HG03060 (cell line): ENCODE measurements around the gene THBD.

Source experiments
- ATAC-seq: cut with Tn5 transposase; IDR thresholded peaks from one replicate; pipeline ENCODE4 v1.9.1; 2021; ENCODE audit warnings: low read depth, moderate number of reproducible peaks; ENCODE audit not compliant: unreplicated experiment

THBD gene

DNA sequence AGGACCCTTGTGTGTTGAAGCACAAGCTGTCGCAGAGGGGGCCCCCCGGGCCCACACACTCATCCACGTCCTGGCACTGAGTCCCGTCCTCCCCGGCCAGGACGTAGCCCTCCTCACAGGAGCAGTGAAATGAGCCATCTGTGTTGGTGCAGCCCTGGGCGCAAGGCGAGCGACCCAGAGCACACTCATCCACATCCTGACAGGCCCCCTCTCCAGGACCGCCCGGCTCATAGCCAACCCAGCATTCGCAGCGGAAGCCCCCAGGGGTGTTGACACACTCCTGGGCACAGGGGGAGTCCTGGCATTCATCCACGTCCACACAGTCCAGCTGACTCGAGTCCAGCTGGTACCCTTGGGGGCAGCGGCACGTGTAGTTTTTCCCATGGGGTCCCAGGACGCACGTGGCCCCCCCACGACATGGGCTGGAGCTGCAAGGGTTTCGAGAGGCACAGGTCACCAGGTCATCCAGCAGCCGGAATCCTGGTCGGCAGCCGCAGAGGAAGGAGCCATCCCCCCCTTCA is 35.4 kb upstream of the THBD start:
- no peak for ATAC-seq

DNA sequence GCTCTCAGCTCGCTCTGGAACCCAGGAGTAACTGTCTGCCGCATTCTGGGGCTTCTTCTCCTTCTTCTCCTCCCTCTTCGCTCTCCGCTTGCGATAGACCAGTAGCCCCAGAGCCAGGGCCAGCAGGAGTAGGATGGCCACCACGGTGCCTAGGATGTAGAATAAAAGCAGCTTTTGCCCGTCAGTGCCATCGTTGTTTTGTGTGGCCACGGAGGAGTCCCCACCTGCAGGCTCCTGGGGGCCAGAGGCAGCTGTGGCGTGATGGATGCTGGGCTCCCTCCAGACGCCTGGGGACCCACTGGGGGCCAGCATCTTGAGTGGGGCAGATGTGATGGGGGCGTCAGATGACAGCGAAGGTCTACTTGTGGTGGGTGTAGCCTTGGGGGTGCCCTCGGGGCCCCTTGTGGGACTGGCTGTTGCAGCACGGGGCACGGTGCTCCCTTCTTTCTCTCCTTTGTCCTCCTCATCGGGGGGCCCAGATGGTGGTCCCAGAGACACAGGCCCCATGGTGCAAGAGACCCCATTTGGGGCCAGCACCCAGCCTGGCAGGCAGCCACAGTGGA is 34.9 kb upstream of the THBD start:
- ATAC-seq, result no peak

DNA sequence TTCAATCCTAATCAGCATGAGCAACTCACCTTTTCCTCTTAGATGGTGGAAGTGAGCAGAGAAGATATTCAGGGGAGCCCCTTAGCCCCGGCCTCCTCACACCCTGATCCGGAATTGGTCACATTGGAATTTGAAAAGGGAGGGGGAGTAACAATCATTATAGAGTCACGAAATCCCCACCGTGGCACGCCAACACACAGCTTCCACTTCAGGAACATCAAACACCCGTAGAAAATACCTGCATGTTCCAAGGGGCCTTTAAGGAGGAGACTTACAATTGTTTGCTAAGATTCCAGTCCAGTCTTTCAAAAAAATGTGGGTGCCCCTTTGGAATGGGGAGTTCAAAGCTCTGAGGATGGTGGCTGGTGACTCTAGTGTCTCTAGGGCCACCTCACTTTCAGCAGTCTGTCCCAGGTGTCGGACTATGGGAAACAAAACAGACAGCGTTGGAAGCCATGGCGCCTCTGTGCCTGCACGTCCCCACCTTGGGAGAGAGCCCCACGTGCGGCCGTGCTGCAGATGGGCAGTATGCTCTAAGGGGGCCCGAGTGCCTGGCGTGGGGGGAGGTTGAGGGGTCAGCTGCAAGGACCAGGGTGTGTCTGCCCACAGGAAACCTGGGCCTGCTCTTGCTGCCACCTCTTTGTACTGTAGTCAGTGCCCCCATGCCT is 34.2 kb upstream of the THBD start:
- no peak for ATAC-seq

DNA sequence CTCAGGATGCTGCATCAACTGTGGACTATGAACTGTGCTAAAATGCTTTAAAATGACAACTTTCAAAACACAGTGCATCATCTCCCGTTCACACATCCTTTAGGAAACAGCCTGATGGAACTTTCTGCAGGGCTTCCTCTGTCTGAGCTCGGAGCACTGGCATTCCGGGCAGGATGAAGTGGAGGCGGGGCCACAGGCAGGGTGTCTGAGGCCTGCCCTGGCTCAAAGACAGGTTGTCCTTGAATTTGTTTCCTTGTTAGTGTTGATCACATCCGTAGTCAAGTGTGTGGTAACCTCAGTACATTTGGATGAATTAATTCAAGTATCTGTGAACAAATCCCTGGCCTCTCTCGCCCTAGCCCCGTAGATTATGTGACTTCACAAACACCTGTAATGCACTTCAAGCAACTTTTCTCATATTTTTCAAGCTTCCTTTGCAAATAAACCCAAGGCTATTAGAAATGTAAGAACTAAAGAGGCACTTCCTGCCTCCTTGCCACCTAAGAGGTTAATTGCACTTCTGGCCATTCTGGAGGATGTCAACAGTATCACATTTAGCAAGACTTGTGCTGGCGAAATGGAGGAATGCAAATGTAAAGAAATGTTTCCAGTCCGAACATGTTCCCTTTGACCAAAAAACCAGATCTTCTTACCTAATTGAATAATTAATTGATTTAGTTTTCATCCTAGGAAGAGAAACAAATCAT is 33.5 kb upstream of the THBD start:
- no peak for ATAC-seq

DNA sequence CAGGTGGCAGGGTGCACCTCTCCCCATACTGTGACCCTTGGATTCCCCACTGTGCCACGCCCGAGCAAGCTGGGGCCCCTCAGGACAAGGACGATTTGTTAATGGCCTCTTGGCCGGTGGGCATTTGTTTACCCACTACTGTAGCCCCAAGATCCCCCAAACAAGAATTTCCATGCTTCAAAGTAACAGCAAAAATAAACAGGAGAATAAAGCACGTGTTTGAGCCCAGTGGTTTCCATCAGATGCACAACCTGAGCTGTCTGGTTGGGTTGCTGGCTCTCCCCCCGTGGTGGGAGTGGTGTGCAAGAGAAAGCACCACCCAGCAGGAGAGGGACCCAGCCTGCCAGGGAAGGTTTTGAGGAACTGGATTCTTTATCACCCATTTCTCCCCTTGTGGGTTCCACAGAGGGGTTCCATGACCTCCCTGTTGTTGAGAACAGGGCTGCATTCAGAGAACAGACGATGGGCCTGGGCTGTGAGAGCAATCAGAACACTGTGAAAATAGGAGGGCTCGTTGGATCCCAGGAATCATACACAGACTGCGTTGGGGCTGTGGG is 31.9 kb upstream of the THBD start:
- no peak for ATAC-seq

DNA sequence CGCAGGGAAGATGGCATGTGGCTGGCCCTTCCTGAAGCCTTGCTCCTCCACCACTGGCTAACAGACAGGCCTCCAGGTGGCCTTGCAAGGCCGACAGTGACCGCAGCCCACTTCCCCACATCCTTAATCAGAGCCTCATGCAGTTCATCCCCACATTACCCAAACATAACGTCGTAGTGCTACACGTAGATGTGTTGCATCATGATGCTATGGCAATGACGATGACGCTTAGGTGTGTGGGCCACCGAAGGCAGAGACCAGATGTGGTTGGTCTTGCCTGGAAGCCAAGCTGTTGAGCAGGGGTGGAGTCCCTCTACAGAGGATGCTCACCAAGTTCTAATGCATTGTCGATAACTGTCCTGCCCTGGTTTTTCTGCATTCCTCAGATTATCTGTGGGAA is 31.0 kb upstream of the THBD start:
- ATAC-seq, result no peak

DNA sequence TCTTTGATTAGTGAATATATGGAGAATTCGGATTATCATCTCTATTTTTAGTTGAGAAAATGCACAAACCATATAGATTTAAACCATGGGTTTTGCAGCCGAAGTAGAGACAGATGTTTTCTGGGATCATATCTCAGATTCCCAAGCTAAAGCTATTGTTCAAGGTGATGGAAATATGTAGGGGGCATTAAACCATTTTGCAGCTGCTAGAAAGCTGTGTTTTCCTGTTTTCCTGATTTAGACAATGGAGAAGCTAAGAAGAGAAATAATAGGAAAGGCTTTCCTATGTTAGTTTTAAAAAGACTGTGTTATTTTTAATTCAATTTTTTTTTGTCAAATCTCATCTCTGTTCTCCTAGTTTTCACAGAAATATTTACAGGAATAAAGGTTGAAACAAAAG is 30.5 kb upstream of the THBD start:
- ATAC-seq, result no peak

DNA sequence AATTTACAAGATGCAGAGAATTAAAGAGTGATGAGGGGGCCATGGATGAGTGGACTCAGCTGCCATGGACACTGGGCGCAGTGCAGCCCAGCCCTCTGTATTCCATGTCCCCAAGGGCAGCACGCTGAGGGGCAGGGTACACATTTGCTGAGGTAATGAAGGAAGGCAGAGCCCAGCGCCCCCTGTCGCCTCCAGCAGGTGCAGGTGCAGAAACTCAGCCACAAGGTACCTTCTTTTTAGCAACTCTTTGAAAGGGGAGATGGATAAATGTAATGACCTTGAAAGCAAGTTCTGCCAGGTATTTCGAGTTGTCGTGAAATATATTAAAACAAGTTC is 29.5 kb upstream of the THBD start:
- no peak for ATAC-seq

DNA sequence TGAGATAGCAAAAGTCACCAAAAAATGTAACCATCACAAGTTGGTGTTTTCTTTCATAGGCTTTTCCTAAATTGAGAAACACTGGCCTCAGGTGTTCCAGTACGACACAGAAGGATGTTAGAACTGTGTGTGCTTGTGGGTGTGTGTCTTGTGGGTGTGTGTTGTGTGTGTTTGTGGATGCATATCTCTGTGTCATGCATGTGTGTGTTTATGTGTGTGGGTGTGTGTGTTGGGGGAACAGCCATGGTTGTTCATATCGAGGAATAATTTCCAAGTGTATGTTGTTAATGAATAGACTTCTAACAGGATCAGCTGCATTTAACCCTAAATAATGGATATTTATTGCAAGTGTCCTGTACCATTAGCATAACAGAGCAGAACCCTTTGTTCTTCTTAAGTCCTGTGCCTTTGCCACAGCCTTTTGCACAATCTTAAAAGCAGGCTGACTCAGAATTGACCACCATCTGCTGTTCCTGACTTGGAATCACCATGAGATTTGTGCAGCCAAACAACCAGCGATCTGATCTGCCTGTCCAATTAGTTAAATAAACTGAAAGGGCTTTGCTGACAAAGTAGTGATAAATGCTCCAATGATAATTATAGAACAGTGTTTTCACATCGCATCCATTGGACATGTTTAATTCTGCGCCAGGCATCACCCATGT is 29.0 kb upstream of the THBD start:
- no peak for ATAC-seq

DNA sequence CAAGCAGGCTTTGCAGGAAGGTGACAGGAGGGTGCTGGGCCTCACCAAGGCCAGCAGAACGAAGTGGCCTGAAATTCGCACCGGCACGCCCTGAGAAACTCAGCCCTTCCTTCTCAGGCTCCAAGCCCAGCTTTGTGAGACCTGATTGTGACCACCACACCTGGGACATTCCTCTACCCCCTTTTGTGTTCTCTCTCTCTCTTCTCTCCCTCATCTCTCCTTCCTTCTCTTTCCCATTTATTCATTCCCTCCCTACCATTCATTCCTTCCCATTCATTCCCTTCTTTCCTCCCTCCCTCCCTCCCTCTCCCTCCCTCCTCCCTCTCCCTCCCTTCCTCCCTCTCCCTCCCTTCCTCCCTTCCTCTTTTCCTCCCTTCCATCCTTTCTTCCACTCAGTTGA is 27.8 kb upstream of the THBD start:
- no peak for ATAC-seq

DNA sequence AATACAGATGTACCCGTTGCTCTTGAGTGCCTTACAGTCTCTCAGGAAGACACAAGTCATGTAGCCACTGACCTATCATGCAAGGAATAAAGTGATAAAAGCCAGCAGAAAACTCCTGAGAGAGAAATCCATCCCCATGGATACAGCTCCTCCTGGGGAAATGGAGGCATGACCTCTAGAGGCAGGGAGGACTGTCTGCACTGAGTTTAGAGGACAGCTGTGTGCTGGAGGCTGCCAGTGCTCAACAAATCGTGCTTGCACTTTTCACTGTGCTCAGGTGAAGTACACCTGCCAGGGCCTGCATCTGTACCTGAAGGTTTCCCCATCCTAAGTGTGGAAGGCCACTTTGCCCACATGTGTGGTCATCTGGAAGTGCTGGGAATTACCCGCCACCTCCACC is 24.6 kb upstream of the THBD start:
- no peak for ATAC-seq

DNA sequence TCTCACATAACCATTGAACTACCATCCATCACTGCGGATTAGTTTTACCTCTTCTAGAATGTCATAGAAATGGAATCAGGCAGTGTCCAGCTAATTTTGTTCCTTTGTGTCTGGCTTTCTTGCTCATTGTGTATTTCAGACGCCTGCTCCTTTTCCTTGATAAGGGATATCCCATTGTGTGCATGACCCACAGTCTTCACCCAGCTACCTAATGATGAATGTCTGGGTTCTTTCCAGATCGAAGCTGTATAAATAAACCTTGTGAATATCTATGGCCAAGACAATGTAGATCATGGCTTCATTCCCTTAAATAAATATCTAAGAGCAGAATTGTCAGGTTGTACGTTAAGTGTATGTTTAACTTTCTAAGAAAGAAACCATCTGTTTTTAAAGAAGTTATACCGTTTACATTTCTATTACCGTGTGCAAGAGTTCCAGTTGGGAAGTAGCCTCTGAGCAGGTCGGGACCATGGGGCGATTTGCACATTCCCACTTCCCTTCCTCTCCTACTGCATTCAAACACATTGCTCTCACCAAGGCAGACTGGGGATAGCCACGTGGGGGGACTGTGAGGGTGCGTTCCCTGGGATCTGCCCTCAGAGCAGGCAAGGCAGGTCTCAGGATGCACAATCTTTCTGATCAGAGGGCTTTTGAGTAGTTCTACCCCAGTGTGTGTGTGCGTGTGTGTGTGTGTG is 23.6 kb upstream of the THBD start:
- no peak for ATAC-seq

DNA sequence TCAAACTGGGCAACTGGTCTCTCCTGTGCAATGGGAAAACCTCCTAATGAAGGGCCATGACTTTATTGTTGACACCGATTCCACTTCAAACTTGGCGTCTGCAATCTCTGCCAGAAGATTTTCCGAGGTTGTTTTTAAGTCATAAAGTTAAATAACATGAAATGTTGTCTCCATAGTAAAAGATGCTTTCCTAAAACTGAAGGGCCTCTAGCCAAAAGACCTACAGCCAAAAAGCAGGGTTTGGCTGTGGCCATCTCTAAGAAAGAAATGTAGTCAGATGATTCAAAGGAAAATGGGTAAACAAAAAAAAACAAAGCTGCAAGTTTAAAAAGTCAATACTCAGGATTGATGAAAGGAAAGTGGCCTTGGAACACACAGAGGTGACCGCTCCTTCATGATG is 22.5 kb upstream of the THBD start:
- ATAC-seq, result no peak

DNA sequence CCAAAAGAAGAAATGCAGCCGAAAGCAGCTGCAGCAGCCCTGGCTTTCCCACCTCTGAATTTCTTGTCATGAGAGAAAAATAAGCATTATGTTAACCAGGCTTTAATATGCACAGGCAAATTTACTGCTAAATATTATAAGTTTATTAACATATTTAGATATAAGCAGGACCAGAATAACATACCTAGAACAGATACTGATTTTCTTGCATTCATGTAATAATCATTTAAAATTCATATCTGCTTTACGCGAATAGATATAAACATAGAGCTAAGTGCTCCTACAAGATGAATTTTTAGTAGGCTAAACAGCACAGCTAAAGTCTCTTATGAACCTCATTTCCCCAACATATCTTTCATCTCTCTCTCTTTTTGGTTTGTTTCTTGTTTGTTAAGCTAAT is 21.9 kb upstream of the THBD start:
- ATAC-seq, result no peak

DNA sequence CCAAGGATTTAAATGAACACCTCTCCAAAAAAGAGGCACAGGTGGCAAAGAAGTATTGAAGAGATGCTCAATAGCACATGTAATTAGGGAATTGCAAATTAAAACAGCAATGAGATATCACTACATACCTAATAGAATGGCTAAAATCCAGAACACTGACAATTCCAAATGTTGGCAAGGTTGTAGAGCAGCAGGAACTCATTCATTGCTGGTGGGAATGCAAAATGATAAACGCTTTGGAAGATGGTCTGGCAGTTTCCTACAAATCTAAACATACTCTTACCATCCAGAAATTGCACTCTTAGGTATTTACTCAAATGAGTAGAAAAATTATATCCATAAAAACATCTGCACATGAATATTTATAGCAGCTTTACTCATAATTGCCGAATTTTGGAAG is 19.6 kb upstream of the THBD start:
- ATAC-seq, result no peak

DNA sequence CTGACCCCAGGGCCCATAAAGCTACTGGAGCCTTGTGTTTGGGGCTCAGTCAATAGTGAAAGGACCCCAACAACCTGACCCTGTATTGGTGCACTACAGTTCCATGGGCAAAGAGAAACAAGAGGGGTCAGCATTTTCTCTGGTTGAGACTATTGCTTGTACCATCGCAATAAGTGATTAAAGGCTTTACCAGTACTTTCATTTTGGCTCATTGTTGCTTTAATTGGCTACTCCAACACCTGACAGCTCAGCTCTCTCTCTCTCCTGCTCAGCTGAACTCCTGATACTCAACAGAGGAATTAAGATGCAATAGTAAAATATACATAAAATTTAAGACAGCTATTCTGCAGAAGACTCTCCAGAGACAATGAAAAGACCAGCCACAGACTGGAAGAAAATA is 18.8 kb upstream of the THBD start:
- ATAC-seq, result no peak

DNA sequence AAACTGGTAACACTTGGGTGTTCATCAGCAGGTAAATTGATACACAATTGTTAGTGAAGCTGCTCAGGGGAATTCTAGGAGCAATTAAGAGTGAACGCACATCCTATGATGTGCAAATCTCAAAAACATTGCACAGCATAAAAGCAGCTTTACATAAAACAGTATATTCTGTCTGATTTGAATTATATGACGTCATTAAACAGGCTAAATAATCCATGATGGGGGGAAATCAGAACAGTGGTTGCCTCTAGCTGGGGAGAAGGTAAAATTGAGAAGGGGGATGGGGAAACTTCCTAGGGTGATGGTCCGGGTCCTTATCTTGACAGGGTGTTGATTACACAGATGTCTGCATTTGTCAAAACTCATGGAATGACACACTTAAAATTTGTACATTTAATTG is 17.3 kb upstream of the THBD start:
- ATAC-seq, result no peak

DNA sequence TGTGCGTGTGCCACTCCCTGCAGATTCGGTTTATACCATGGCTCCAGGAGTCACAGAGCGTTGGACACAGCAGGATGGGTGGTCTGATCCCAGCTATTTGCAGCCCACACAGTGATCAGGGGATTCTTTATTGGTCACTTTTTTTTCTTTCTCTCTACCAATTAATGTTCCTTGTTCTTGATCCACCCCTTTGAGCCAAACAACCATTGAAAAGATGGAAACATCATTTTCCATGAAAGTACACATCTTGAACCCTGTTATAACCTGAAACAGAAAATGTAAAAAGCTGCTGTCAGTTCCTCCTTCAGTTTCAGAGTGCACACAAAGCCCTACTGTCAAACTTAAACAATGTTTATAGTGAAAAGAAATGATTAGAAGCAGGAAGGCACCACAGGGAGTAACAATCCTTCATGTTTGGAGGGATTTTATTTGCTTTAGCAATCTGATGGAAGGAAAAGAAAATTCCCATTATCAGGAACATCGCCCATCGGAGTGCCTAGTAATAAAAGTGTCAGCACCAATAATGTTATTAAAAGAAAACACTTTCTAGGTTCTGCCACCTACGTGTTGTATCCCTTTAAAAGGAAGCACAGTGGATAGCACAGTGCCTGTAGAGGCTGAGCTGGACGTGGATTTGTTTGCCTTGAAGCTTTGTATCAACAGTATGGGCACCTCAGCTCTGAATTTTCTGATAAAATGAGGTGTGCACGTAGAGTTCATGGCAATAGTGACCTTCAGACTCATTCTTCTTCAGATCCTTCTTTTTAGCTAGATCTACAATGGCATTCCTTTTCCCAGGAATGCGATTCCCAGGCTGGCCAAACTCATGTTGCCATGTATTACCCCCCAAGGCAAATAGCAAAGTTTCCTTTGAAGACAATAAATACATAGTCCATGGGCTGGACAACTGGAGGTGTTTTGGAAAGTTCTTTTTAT is 16.1 kb upstream of the THBD start:
- ATAC-seq, result no peak

DNA sequence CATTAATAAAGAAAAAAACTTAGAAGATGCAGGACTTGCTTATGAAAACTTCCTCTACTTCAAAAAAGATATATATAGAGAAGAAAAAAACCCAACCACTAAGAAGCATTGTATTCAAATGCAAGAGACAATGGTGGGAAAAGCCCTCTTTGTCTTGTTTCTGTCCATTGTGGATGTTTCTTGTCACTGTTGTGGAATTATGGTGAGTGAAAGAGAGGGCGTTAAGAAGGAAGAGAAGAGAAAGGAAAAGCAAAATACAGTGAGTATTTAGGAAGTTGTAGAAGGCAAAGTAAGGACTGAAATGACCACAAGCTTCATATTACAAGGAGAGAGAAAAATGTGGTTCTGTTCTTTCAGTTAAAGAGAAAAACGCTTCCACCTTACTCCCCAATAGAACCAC is 14.1 kb upstream of the THBD start:
- ATAC-seq, result no peak

DNA sequence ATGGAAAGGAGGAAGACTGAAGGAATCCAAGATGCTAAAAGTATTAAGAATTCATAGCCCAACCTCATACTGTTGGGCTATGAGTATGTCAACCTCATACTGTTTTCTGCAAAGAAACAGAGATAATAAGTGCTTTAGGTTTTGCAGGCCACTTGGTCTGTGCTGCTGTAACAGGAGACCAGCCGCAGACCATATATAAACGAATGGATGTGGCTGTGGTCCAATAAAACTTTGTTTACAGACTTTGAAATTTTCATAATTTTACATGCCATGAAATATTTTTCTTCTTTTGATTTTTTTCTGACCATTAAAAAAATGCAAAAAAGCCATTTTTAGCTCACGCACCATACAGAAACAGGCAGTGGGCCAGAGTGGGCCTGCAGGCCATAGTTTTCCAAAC is 13.7 kb upstream of the THBD start:
- ATAC-seq, result no peak
